Ascending aorta (tissue), 2 donors: ENCODE data around the gene AKAP13. TPM values are rescaled to one million over a fixed set of nuclear protein-coding genes. Genes with fewer than 3 reads are reported as not detected.

Experiments
- DNase-seq, 2 donors: peaks; one replicate each; pipeline ENCODE4 v3.0.0-alpha.2; 2019; ENCODE audit warnings: low spot score in 2 of 2
- H3K27ac ChIP-seq, 2 donors: fragments of 200-600 bp; sonication (generic); one replicate each; pipeline ENCODE4 v1.5.1; 2016 to 2017; ENCODE audit warnings: mild to moderate bottlenecking in 1 of 2
- H3K27me3 ChIP-seq: fragments of 200-600 bp; sonication (generic); one replicate; pipeline ENCODE4 v1.5.1; 2017
- H3K36me3 ChIP-seq, 2 donors: fragments of 200-600 bp; sonication (generic); one replicate each; pipeline ENCODE4 v1.5.1; 2016
- H3K4me1 ChIP-seq, 2 donors: fragments of 200-600 bp; sonication (generic); one replicate each; pipeline ENCODE4 v1.5.1; 2016 to 2017; ENCODE audit warnings: mild to moderate bottlenecking in 1 of 2
- H3K4me3 ChIP-seq, 2 donors: fragments of 200-600 bp; sonication (generic); one replicate each; pipeline ENCODE4 v1.5.1; 2016 to 2017; ENCODE audit warnings: mild to moderate bottlenecking in 1 of 2
- H3K9me3 ChIP-seq, 2 donors: fragments of 200-600 bp; sonication (generic); one replicate each; pipeline ENCODE4 v1.5.1; 2016
- intact Hi-C: fragments of 100-400 bp; cut with DNase I; formaldehyde crosslinking; loops from one replicate; pipeline ENCODE4 v1.15.1; 2023
- total RNA-seq: library from RNA; depleted of rRNA; stranded (reverse); fragments of >200 nt; gene quantifications from one replicate; pipeline ENCODE4 v1.1.0, GENCODE V29; 2016
- TF ChIP-seq, protein P1 (sequence below), 3 experiments: fragments of 200-600 bp in 2 of 3; fragments of 450-650 bp in 1 of 3; sonication (generic) in 2 of 3; IDR thresholded peaks; one replicate each; pipeline ENCODE4 v1.5.1; 2016 to 2019; ENCODE audit warnings: antibody characterized with exemption in 3 of 3, mild to moderate bottlenecking in 1 of 3, moderate library complexity in 1 of 3

AKAP13 gene
- total RNA-seq, 1 donor from 2014 or later, result 74.3 TPM

DNA sequence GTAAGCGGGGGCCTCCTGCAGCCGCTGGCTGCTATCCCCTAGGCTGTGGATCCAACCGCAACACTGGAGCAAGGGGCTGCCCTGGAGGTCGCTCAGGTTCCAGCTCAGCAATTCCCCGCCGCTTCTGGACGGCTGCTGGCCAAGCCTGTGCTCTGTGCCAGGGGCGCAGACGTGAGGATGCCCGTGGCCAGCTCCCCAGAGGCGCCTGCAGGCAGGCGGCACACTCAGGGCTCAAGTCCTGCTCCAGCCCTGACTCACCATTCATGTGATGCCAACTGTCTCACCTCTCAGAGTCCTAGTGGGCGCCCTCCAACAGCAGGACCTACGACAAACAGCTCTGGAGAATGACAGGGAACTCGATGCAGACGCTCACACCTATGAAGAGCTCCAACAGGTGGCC lies 382.8 kb downstream of the AKAP13 start:
- H3K27ac ChIP-seq, result peak overlapping the region; percentile 44 to 70
- no peak overlapping the region for H3K4me3 ChIP-seq
- no peaks in the 10 kb centered on the region for H3K27me3 ChIP-seq
- peaks cover 17 to 23% of the 10 kb centered on the region in 2 donors for H3K4me1 ChIP-seq
- peaks cover 0 to 8% of the 10 kb centered on the region in 2 donors for H3K36me3 ChIP-seq
- TF ChIP-seq, protein P1, sequence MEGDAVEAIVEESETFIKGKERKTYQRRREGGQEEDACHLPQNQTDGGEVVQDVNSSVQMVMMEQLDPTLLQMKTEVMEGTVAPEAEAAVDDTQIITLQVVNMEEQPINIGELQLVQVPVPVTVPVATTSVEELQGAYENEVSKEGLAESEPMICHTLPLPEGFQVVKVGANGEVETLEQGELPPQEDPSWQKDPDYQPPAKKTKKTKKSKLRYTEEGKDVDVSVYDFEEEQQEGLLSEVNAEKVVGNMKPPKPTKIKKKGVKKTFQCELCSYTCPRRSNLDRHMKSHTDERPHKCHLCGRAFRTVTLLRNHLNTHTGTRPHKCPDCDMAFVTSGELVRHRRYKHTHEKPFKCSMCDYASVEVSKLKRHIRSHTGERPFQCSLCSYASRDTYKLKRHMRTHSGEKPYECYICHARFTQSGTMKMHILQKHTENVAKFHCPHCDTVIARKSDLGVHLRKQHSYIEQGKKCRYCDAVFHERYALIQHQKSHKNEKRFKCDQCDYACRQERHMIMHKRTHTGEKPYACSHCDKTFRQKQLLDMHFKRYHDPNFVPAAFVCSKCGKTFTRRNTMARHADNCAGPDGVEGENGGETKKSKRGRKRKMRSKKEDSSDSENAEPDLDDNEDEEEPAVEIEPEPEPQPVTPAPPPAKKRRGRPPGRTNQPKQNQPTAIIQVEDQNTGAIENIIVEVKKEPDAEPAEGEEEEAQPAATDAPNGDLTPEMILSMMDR (IDR thresholded peaks at IDR 0.05), result no peak
- H3K9me3 ChIP-seq, result no peaks in the 10 kb centered on the region
- intact Hi-C loops, result loop anchor here (5.0 kb wide), 1 partner anchor 34 kb away; no protein-coding TSS in a partner anchor
- no peak for DNase-seq

DNA sequence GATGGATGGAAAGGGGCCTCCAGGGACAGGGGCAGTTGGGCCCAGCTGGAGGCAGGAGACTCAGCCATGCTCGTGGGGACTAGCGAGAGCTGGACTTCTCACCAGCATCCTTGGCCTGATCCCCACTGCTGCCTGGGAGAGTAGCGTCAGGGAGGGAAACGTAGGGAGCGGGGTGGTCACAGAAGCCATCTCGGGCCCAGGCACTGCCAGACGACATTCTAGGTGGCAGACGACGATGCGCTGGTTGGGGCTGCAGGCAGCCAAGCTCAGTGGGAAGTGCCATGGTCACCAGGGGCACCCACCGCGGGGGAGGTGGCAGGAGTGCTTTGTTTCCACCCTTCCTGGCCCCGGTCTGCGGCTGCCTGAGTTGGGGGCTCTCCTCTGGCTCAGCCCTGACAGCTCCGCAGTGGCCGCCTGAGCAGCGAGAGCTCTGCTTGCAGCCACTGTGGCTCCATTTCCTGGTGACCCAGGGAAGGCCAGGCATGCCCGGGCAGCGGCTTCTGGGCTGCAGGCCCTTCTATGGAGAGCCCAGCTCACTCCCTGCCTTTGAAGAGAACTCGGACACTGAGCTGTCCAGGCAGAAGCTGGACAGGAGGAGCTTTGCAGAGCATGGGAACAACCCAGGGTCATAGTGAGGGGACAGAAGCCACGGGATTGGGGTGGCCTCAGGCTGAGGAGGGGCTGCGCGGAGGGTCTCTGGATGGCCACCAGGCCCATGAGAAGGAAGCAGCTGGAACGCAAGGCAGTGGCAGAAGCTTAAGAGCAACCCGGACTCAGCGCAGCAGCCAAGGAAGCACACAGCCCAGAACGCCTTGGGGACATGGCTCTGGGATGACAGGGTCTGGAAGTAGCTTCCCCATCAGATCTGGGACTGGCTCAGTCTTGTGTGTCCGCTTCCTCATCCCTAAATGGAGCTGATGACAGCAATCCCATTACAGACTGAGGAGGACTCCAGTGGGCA lies 383.6 kb downstream of the AKAP13 start:
- H3K27me3 ChIP-seq, result no peaks in the 10 kb centered on the region
- H3K4me3 ChIP-seq, result no peak overlapping the region
- H3K36me3 ChIP-seq, result peaks cover 0 to 12% of the 10 kb centered on the region in 2 donors
- H3K9me3 ChIP-seq, result no peaks in the 10 kb centered on the region
- TF ChIP-seq, protein P1 (IDR thresholded peaks at IDR 0.05), result no peak
- intact Hi-C loops, result loop anchor here (5.0 kb wide), 1 partner anchor 33 kb away; no protein-coding TSS in a partner anchor
- H3K27ac ChIP-seq, result peak overlapping the region; percentile 44 to 70
- DNase-seq, result no peak
- peaks cover 17 to 23% of the 10 kb centered on the region in 2 donors for H3K4me1 ChIP-seq

DNA sequence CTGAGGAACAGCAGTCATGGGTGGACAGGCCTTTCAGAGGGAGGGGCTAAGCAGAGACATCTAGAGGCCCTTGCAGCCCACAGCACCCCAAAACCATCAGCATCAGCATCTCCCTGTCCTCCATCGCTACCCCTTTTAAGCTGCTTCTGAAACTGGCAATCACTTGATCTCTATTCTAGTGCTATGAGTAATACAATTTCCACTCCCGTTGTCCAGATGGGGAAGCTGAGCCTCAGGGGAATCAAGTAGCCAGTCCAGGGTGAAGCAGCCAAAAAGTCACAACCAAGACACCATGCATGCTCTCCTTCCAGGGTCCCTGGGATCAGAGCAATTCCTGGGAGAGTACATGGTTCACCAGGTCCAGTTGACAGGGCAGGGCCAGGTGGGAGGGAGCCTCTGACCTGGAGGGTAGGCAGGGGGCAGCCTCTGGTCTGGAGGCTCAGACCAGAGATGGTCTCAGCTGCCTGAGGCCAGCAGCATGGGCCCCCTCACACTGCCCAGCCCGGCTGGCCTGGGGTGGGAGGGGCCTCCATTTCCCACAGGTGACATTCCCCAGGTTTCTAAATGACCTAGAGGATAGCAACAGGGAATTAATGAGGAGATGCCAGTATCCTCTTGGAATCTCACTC lies 384.4 kb downstream of the AKAP13 start:
- Histone ChIP-seq H3K36me3 (peaks cover 0 to 12% of the 10 kb centered on the region in 2 donors), H3K4me3 (no peak overlapping the region), H3K9me3 (no peaks in the 10 kb centered on the region), H3K27ac (peak overlapping the region; percentile 44 to 70), H3K4me1 (peaks cover 17 to 23% of the 10 kb centered on the region in 2 donors), H3K27me3 (no peaks in the 10 kb centered on the region)
- TF ChIP-seq, protein P1 (IDR thresholded peaks at IDR 0.05), result no peak
- intact Hi-C loops, result loop anchor here (5.0 kb wide), 1 partner anchor 33 kb away; no protein-coding TSS in a partner anchor
- peak in 1 of 2 donors; percentile 75 for DNase-seq

DNA sequence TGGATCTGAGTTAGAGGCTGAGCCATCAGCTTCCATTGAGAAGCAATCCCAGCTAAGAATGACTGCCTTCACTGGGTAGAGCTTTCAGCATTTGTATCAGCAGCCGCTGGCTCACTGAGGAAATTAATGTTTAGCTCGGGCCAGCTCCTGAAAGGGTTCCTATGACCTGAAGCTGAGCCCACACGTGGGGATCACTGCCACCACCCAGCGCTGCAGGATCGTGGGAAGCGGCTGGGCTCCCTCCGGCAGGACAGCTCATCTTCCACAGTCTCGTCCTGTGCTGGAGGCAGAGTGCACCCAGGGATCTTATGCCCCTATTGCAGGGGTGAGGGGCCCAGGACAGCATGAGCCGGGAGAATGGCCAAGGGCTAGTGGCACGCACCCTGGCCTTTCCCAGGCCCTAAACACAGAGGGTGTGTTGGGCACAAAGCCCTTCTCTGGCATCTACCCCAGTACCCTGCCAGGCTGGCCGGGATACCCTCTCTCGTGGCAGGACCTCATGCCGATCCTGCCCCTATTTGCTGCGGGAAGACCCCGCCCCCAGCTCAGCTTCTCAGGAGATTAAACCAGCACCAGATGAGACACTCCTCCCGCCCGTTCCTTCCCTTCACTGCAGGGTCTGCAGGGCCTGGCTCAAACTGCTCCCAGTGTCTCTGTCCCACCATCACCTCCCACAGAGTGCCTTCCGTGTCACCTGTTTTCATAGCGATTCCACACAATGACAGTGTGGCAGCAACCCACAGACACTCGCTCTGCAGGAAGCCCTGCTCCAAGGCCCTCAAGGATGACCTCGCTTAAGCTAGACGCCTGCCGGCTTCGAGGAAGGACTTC lies 385.8 kb downstream of the AKAP13 start:
- no peaks in the 10 kb centered on the region for H3K27me3 ChIP-seq
- DNase-seq, result no peak
- intact Hi-C loops, result no loop called here
- H3K27ac ChIP-seq, result peak overlapping the region in 1 of 2 donors; percentile 14
- no peak overlapping the region for H3K4me3 ChIP-seq
- peaks cover 0 to 5% of the 10 kb centered on the region in 2 donors for H3K36me3 ChIP-seq
- H3K4me1 ChIP-seq, result peaks cover 17 to 26% of the 10 kb centered on the region in 2 donors
- TF ChIP-seq, protein P1 (IDR thresholded peaks at IDR 0.05), result no peak
- H3K9me3 ChIP-seq, result no peaks in the 10 kb centered on the region
